CD4-positive, alpha-beta T cell treated with Interleukin-4 for 1 hour (primary cell): Measurements from ENCODE around the gene FAU.

ENCODE experiments used
- DNase-seq, 2 donors: peaks; one replicate each; pipeline ENCODE4 v3.0.0-alpha.2; 2020 to 2022

The FAU gene

GRCh38 chr11:65135633-65136145, 13.8 kb upstream of the FAU start:
- DNase-seq, result no peak

DNA sequence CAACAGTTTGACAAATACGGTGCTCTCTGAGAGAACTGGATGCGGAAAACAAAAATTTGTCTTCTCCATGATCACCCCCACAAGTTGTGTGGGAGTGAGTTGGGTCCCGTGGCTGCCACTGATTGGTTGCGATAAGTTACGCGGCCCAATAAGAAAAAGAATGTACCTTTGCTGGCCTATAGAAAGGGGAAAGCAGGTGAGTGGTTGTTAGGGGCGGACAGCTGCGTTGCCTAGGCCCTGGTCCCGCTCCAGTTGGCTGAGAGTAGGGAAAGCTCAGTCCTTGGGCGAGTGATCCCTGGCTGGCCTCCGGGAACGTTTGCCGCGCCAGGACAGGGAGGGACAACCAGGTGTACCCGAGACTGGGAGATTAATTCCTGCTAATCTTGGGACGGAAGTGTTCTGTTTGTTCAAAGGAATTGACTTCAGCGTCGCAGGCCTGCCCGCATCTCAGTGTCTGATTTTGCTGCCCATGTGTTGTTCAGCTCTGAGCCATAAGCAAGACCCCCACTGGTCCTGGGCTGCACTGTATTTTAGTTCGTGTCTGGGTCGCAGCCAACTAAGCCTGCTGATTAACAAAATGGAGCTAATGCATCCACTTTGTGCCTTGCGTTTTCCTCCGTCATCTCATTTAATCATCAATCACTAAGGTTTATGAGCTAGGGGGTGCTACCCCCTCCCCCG, 13.2 kb upstream of the FAU start:
- peak; percentile 92 to 95 for DNase-seq

GRCh38 chr11:65134240-65134951, 12.5 kb upstream of the FAU start, which contains the start of gene SYVN1:
SYVN1 (minus strand) TSS chr11:65134519; CDS start chr11:65133601, 918 bp downstream.
- DNase-seq, result peak; percentile 90 to 94

GRCh38 chr11:65133724-65134123, 11.8 kb upstream of the FAU start:
- DNase-seq, result no peak

- DNase-seq, result peak; percentile 59 to 67
Observed at GRCh38 chr11:65132988-65133700, 11.2 kb upstream of the FAU start.

- DNase-seq, result peak in 1 of 2 donors; percentile 57
Observed at GRCh38 chr11:65132238-65132987, 10.5 kb upstream of the FAU start.

DNA sequence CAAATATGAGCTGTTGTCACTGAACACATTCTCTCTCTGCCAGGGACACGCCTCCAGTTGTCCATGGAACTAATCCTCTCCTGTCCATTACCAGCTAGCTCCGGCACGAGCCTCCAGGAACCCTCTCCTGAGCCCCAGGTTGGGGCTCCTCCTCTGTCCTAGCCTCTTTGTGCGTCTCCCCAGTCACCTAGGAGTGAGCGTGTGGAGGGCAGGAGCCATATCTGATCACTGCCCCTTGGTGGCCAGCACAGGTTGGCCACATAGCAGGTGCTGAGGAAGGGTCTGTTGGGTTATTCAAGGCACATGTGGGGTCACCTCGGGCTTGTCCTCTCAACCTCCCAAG, 9.9 kb upstream of the FAU start:
- DNase-seq, result peak in 1 of 2 donors; percentile 10

DNA sequence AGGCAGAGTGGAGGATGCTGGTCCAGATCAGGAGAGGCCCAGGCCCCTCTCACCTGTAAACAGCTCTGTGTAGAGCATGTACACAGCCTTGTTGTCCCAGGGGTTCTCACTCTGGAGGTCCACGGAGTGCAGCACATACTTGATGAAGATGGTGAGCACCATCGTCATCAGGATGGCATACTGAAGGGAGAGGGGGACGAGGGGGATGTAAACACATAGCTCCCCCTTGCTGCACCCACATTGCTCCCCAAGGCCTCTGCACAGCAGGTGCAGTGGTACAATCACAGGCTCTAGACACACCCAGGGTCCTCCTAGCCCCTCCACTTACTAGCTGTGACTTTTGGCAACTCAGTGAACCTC, 9.5 kb upstream of the FAU start:
- peak in 1 of 2 donors; percentile 6 for DNase-seq

DNA sequence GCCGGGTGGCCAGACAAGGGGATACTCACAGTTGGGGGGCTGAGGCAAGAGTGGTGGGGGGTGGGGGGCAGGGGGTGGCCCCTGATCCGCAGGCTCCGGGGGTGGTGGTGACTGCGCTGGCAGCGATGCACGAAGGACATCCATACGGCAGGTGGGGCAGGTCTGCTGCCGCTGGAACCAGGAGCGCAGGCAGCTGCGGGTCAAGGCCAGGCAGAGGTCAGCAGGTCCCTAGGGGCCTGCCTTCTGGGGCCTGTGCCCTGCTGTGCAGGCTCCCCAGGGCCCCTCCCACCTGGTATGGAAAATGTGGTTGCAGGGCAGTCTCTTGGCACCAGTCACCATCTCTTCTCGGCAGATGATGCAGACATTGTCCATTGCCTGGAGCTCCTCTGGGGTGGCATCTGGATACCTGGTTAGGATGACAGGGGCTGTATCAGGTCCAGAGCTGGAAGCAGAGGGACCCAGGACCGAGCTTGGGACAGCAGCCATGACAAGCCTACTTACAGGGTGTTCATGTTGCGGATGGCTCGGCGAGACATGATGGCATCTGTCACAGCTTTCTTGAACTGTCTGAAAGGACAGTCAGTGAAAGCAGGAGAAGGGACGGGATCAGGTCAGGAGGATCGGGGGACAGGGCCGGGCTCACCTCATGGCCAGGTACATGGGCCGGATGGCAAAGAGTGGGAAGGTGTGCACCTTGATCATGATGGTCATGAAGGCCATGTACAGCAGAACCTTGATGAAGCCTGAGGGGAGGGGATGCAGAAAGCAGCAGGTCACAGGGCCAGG, 8.9 kb upstream of the FAU start:
- DNase-seq, result peak in 1 of 2 donors; percentile 9

DNA sequence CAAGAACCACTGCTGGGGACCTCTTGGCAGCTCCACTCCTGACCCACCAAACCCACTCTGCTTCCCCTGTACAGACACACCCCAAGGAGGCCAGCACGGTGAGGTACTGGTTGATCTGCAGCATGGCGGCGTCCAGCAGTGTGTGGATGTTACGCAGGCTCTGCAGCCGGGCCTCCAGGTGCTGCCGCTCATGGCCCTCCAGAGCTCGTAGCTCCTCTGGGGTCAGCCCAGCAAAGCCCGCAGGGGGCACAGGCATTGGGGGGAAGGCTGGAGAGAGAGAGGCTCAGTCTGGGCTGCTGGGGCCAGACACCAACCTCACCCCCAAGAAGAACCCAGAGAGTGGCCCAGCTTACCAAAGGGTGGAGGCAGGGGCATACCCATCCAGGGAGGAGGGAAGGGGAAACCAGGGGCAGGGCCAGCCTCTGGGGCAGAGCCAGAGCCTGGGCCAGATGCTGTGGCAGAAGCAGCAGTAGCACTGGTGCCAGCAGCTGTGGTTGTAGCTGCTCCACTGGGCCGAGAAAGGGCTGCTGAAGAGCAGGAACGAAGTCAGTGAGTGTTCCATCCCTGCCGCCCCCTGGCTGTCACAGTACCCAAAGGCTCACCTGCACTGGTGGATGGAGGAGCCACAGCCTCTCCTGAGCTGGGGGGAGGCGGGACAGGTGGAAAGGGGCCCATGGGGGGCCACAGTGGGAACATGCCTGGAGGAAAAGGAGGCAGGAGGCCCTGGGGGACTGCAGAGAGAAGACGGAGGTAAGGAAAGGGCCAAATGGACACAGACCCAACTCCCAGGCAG, 7.9 kb upstream of the FAU start:
- peak in 1 of 2 donors; percentile 36 for DNase-seq

- DNase-seq, result no peak
Observed at GRCh38 chr11:65128182-65129145, 6.5 kb upstream of the FAU start.

GRCh38 chr11:65127473-65128181, 5.7 kb upstream of the FAU start:
- DNase-seq, result no peak

DNA sequence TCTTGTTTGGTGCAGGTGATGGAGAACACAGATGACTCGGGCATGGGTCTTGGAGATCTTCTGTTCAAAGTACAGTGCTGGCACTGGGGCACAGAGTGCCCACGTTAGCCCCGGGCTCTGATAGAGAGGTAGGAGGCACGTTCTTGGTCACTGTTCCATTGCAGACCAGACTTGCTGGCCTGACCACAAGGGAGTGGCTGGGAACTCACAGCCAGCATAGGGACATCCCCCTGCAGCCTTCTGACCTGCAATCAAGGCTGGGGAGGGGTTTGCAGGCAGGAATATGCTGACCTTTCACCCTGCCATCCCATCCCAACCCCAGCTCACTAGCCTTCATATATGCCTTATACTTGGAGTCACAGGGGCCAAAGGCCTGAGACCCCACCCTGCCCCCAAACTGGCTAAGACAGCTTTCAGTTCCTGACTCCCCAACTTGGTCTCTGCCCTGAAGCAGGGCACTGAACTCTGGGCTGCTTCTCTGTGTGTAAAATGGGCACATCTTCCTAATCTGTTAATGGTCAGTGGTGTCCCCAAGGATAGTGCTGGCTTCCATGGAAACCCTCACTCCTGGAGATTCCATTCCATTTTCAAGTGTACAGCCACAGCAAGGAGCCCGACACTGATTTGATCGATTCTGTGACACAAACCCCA, 4.8 kb upstream of the FAU start:
- peak in 1 of 2 donors; percentile 9 for DNase-seq

GRCh38 chr11:65125197-65126056, 3.5 kb upstream of the FAU start:
- DNase-seq, result peak in 1 of 2 donors; percentile 5

- DNase-seq, result peak in 1 of 2 donors; percentile 4
Observed at GRCh38 chr11:65124480-65125196, 2.7 kb upstream of the FAU start.

GRCh38 chr11:65121447-65121864, 478 bp downstream of the FAU start:
- peak; percentile 48 to 61 for DNase-seq

GRCh38 chr11:65120831-65121230, 1.1 kb downstream of the FAU start:
- DNase-seq, result no peak
